GM12872 (cell line): ENCODE measurements around the gene ABCA12.

Source experiments
- TF ChIP-seq, protein P1 (sequence below): IDR thresholded peaks from 3 replicates; pipeline ENCODE4 v1.5.1; 2011; ENCODE audit warnings: low read depth, mild to moderate bottlenecking, low read length, moderate library complexity; ENCODE audit not compliant: insufficient read depth

Gene ABCA12

GRCh38 chr2:214985619-214986018 lies 152.8 kb downstream of the ABCA12 start:
- TF ChIP-seq, protein P1, sequence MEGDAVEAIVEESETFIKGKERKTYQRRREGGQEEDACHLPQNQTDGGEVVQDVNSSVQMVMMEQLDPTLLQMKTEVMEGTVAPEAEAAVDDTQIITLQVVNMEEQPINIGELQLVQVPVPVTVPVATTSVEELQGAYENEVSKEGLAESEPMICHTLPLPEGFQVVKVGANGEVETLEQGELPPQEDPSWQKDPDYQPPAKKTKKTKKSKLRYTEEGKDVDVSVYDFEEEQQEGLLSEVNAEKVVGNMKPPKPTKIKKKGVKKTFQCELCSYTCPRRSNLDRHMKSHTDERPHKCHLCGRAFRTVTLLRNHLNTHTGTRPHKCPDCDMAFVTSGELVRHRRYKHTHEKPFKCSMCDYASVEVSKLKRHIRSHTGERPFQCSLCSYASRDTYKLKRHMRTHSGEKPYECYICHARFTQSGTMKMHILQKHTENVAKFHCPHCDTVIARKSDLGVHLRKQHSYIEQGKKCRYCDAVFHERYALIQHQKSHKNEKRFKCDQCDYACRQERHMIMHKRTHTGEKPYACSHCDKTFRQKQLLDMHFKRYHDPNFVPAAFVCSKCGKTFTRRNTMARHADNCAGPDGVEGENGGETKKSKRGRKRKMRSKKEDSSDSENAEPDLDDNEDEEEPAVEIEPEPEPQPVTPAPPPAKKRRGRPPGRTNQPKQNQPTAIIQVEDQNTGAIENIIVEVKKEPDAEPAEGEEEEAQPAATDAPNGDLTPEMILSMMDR, result no peak

GRCh38 chr2:214966420-214966819 lies 172.0 kb downstream of the ABCA12 start:
- TF ChIP-seq, protein P1, result no peak

GRCh38 chr2:214960677-214961076 lies 177.7 kb downstream of the ABCA12 start:
- TF ChIP-seq, protein P1, result no peak

DNA sequence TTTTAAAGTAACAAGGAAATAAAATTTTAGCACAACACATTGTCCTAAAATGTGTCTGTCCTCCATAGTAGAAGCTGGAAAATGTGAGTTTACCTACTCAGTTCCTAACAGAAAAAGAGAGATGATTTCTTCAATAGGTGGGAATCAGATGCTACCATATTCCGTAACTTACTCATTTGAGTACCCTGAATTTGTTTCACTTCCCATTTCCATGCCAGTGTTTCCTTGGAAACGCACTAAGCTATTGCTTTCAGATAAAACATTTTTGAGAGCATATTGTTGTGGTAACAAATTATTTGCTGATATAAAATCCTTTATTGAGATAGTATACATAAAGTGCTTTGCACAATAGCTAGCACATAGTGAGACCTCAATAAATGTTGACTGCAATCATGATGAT lies 191.5 kb downstream of the ABCA12 start:
- TF ChIP-seq, protein P1, result no peak

DNA sequence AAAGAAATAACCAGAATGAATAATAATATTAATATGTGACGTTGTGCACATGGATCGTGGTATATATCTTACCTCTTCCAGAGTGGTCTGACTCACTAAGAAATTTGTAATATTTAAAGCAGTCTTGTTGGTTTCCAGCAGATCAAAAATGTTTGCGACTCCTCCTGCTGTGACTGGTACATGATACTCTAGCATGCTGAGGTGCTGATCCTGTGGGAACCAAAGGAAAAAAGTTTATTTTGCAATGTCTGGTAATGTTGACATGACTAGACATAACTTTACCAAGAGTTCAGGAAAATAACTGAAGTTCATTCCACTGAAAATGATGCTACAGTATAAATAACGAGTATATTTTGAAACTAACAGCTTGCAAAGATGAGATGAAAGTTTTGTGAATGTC lies 204.4 kb downstream of the ABCA12 start:
- TF ChIP-seq, protein P1, result no peak

GRCh38 chr2:214904634-214905033 lies 233.8 kb downstream of the ABCA12 start:
- TF ChIP-seq, protein P1, result no peak

GRCh38 chr2:214904176-214904575 lies 234.2 kb downstream of the ABCA12 start:
- TF ChIP-seq, protein P1, result no peak

DNA sequence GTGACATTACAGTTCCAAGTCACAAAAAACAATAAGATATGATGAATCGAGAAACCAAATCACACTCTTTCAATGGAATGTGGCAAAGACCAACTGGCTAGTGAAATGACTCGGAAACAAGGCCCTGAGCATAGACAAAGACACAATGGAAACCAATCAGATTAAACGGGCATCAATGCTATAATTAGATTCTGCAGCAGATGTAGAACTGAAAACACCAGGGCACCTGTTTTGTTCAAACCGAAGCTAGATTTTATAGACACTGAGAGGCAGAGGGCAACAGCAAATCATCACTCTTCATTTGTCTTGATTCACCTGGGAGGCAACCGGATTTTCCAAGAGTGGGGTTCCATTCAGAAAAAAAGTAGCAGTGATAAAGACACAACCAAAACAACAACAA lies 236.1 kb downstream of the ABCA12 start:
- TF ChIP-seq, protein P1, result no peak
